Fibroblast of skin of left quadriceps (primary cell): ENCODE data around the gene ACACA.

Experiments used
- DNase-seq, 2 experiments: peaks; one replicate each; pipeline ENCODE4 v3.0.0-alpha.2; 2013; ENCODE audit warnings: low read depth in 2 of 2

ACACA gene

GRCh38 chr17:37069087-37069486 lies 337.5 kb downstream of the ACACA start:
- DNase-seq, result no peak

GRCh38 chr17:37068266-37068665 lies 338.4 kb downstream of the ACACA start:
- no peak for DNase-seq

- peak; percentile 10 to 17 for DNase-seq
Measured at GRCh38 chr17:37067555-37068111, 339.0 kb downstream of the ACACA start.

- DNase-seq, result no peak
Measured at GRCh38 chr17:37066322-37067255, 340.0 kb downstream of the ACACA start.

- DNase-seq, result no peak
Measured at GRCh38 chr17:37065486-37066321, 340.9 kb downstream of the ACACA start.

GRCh38 chr17:37064956-37065355 lies 341.7 kb downstream of the ACACA start:
- no peak for DNase-seq

- DNase-seq, result no peak
Measured at GRCh38 chr17:37064206-37064605, 342.4 kb downstream of the ACACA start.

GRCh38 chr17:37062021-37062420 lies 344.6 kb downstream of the ACACA start:
- no peak for DNase-seq

GRCh38 chr17:37060928-37061327 lies 345.7 kb downstream of the ACACA start:
- DNase-seq, result no peak

GRCh38 chr17:37060094-37060493 lies 346.5 kb downstream of the ACACA start:
- no peak for DNase-seq

GRCh38 chr17:37059493-37059892 lies 347.1 kb downstream of the ACACA start:
- no peak for DNase-seq

GRCh38 chr17:37056622-37057021 lies 350.0 kb downstream of the ACACA start:
- DNase-seq, result no peak

GRCh38 chr17:37054894-37055293 lies 351.7 kb downstream of the ACACA start:
- DNase-seq, result no peak

GRCh38 chr17:37052450-37052849 lies 354.2 kb downstream of the ACACA start:
- DNase-seq, result no peak

- no peak for DNase-seq
Measured at GRCh38 chr17:37051833-37052232, 354.8 kb downstream of the ACACA start.

- DNase-seq, result no peak
Measured at GRCh38 chr17:37051381-37051780, 355.3 kb downstream of the ACACA start.

- no peak for DNase-seq
Measured at GRCh38 chr17:37050920-37051319, 355.7 kb downstream of the ACACA start.

- DNase-seq, result no peak
Measured at GRCh38 chr17:37048811-37049210, 357.8 kb downstream of the ACACA start.

GRCh38 chr17:37047631-37048104 lies 359.0 kb downstream of the ACACA start:
- DNase-seq, result peak; percentile 67 to 70

- no peak for DNase-seq
Measured at GRCh38 chr17:37045351-37045922, 361.2 kb downstream of the ACACA start.

- DNase-seq, result no peak
Measured at GRCh38 chr17:37043201-37043600, 363.4 kb downstream of the ACACA start.

- no peak for DNase-seq
Measured at GRCh38 chr17:37041932-37042331, 364.7 kb downstream of the ACACA start.
